Fibroblast of skin of right biceps (primary cell): ENCODE data around the gene GABRB2.
"Not testable (repeated sequence)": the region's sequence is repeated elsewhere in the genome, so short reads cannot be mapped to it uniquely, and the experiment has no call there.

Source experiments
- DNase-seq: peaks from one replicate; pipeline ENCODE4 v3.0.0-alpha.2; 2013

GABRB2 gene

GRCh38 chr5:161295721-161296250 is 250.7 kb downstream of the GABRB2 start:
- no peak for DNase-seq

GRCh38 chr5:161288071-161288470 is 258.5 kb downstream of the GABRB2 start:
- no peak for DNase-seq

GRCh38 chr5:161287436-161287835 is 259.1 kb downstream of the GABRB2 start:
- no peak for DNase-seq

GRCh38 chr5:161286066-161286655 is 260.4 kb downstream of the GABRB2 start:
- no peak for DNase-seq

GRCh38 chr5:161284445-161284844 is 262.1 kb downstream of the GABRB2 start:
- DNase-seq, result no peak

GRCh38 chr5:161283296-161283695 is 263.2 kb downstream of the GABRB2 start:
- DNase-seq, result no peak

GRCh38 chr5:161278739-161279660 is 267.5 kb downstream of the GABRB2 start:
- DNase-seq, result no peak

- DNase-seq, result no peak
Measured at GRCh38 chr5:161277011-161277410, 269.5 kb downstream of the GABRB2 start.

- no peak for DNase-seq
Measured at GRCh38 chr5:161274951-161275350, 271.6 kb downstream of the GABRB2 start.

GRCh38 chr5:161273410-161273809 is 273.1 kb downstream of the GABRB2 start:
- no peak for DNase-seq

GRCh38 chr5:161271816-161272215 is 274.7 kb downstream of the GABRB2 start:
- DNase-seq, result no peak

- DNase-seq, result no peak
Measured at GRCh38 chr5:161269125-161269524, 277.4 kb downstream of the GABRB2 start.

- DNase-seq, result no peak
Measured at GRCh38 chr5:161266954-161267353, 279.6 kb downstream of the GABRB2 start.

GRCh38 chr5:161265006-161265405 is 281.5 kb downstream of the GABRB2 start:
- no peak for DNase-seq

GRCh38 chr5:161263191-161263590 is 283.3 kb downstream of the GABRB2 start:
- DNase-seq, result no peak

- no peak for DNase-seq
Measured at GRCh38 chr5:161261668-161262323, 284.7 kb downstream of the GABRB2 start.

- DNase-seq, result no peak
Measured at GRCh38 chr5:161258438-161258837, 288.1 kb downstream of the GABRB2 start.

GRCh38 chr5:161256957-161257356 is 289.6 kb downstream of the GABRB2 start:
- DNase-seq, result no peak

GRCh38 chr5:161252955-161253354 is 293.6 kb downstream of the GABRB2 start:
- not testable (repeated sequence) for DNase-seq

- DNase-seq, result no peak
Measured at GRCh38 chr5:161246749-161247148, 299.8 kb downstream of the GABRB2 start.

GRCh38 chr5:161245846-161246245 is 300.7 kb downstream of the GABRB2 start:
- DNase-seq, result not testable (repeated sequence)
